Stimulated activated CD8-positive, alpha-beta memory T cell treated with anti-CD3 and anti-CD28 coated beads, Interleukin-4, amount 100 ng/mL, for 24 hours (primary cell): Measurements from ENCODE around the gene KCTD10.
"Not testable (repeated sequence)": the region's sequence is repeated elsewhere in the genome, so short reads cannot be mapped to it uniquely, and the experiment has no call there.

Experiments
- DNase-seq: peaks from one replicate; pipeline ENCODE4 v3.0.0-alpha.2; 2020; ENCODE audit warnings: low read depth

KCTD10 gene

GRCh38 chr12:109448707-109449390 lies 28.3 kb downstream of the KCTD10 start:
- no peak for DNase-seq

GRCh38 chr12:109448272-109448671 lies 28.8 kb downstream of the KCTD10 start:
- no peak for DNase-seq

- no peak for DNase-seq
Measured at GRCh38 chr12:109447482-109447881, 29.6 kb downstream of the KCTD10 start.

GRCh38 chr12:109446869-109447268 lies 30.2 kb downstream of the KCTD10 start:
- DNase-seq: no peak

- DNase-seq: no peak
Measured at GRCh38 chr12:109445191-109445609, 31.9 kb downstream of the KCTD10 start.

- no peak for DNase-seq
Measured at GRCh38 chr12:109444259-109444658, 32.8 kb downstream of the KCTD10 start.

GRCh38 chr12:109443794-109444193 lies 33.3 kb downstream of the KCTD10 start:
- DNase-seq: no peak

GRCh38 chr12:109440851-109441490 lies 36.1 kb downstream of the KCTD10 start:
- no peak for DNase-seq

GRCh38 chr12:109439951-109440350 lies 37.1 kb downstream of the KCTD10 start:
- DNase-seq: not testable (repeated sequence)

- no peak for DNase-seq
Measured at GRCh38 chr12:109439181-109439580, 37.9 kb downstream of the KCTD10 start.

- no peak for DNase-seq
Measured at GRCh38 chr12:109436188-109436560, 40.9 kb downstream of the KCTD10 start.

GRCh38 chr12:109435428-109436187 lies 41.5 kb downstream of the KCTD10 start:
- no peak for DNase-seq

- no peak for DNase-seq
Measured at GRCh38 chr12:109434582-109434981, 42.5 kb downstream of the KCTD10 start.

GRCh38 chr12:109433618-109434017 lies 43.5 kb downstream of the KCTD10 start:
- DNase-seq: no peak

- DNase-seq: peak; percentile 66
Measured at GRCh38 chr12:109432842-109433304, 44.2 kb downstream of the KCTD10 start.

GRCh38 chr12:109432431-109432830 lies 44.7 kb downstream of the KCTD10 start:
- no peak for DNase-seq

- DNase-seq: no peak
Measured at GRCh38 chr12:109430244-109430643, 46.9 kb downstream of the KCTD10 start.

GRCh38 chr12:109428804-109429203 lies 48.3 kb downstream of the KCTD10 start:
- not testable (repeated sequence) for DNase-seq

- peak; percentile 59 for DNase-seq
Measured at GRCh38 chr12:109428037-109428629, 49.0 kb downstream of the KCTD10 start.

- no peak for DNase-seq
Measured at GRCh38 chr12:109423392-109423791, 53.7 kb downstream of the KCTD10 start.

GRCh38 chr12:109422251-109422650 lies 54.8 kb downstream of the KCTD10 start:
- no peak for DNase-seq

- no peak for DNase-seq
Measured at GRCh38 chr12:109421355-109422087, 55.6 kb downstream of the KCTD10 start.
